ENCODE measurements around the gene TPI1.

GRCh38 chr12:6839482-6840201, 27.7 kb upstream of the TPI1 start:
- TF ChIP-seq TAF1 (IDR thresholded peaks at IDR 0.05; ENCODE audit: low read depth) (no peak), USF1 (IDR thresholded peaks at IDR 0.05) (no peak), CEBPB (IDR thresholded peaks at IDR 0.05) (no peak), EP300 (IDR thresholded peaks at IDR 0.05; ENCODE audit: borderline replicate concordance) (no peak), RAD21 (IDR thresholded peaks at IDR 0.05; ENCODE audit: low read depth) (no peak), TCF12 (IDR thresholded peaks at IDR 0.05; ENCODE audit: low read depth) (no peak), EGR1 (IDR thresholded peaks at IDR 0.05) (no peak), MAX (IDR thresholded peaks at IDR 0.05) (no peak), REST (IDR thresholded peaks at IDR 0.05; ENCODE audit: low read depth) (no peak)
